Stimulated activated CD8-positive, alpha-beta memory T cell treated with anti-CD3 and anti-CD28 coated beads, Interleukin-15, amount 100 ng/mL, for 1 hour (primary cell): Measurements from ENCODE around the gene B4GALT3.

ENCODE experiments used
- DNase-seq: peaks from one replicate; pipeline ENCODE4 v3.0.0-alpha.2; 2020; ENCODE audit warnings: low read depth

Gene B4GALT3

DNA sequence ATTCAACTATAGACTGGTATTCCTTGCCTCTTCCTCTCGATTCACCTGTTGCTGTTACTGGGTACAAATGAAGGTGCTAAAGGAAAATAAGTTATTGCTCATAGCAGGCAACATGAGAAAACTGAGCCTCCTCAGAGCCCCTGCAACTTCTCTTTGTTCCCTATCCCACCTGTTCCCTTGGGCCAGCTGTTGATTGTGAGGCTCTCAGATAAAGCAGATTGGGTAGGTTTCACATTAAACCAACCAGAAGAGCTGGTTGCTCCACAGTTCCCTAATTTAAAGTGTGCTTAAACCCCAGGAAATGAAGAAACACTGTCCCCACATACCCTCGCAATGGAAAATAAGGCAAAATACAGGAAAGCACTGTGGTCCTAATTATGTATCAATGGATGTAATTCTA lies 49.7 kb downstream of the B4GALT3 start:
- no peak for DNase-seq

DNA sequence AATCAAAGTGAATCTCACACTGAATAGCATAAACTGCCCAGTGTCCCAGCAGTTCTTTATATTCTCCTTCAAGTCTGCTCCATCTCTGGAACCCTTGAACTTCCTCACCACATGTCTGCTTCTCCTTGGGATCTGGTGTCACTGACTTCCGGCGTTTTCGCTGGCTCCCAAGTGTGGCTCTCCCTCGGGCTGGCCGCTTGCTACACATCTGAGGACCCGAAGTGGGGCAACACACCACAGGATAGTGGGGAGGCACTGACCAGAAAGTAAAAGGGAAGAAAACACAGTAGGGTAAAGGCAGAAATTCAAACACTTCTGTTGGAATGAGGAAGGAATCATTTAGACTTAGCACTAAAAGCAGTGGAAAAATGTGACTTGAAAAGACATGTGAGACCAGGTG lies 54.3 kb downstream of the B4GALT3 start:
- no peak for DNase-seq

DNA sequence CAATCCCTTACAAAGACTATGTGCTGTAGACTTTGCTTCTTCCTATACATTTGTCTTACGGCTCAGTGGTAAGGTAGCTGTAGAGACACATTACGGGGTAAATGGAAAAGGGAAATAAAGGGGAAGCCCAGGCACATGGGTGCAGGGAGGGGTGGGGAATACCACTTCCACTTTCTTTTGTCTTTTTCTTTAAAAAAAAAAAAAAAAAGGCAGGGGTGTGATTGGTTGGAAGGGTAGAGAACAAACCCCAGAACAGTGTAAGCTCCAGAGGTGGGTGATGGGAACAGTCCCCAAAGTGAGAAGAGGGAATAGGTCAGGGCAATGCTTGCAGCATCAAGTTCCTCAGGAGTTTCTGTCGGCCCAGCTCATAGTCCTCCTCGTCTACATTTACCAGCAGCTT lies 55.5 kb downstream of the B4GALT3 start:
- no peak for DNase-seq
